H1 (cell line): ENCODE results near the gene APOL1.
"Not testable (repeated sequence)": the region's sequence is repeated elsewhere in the genome, so short reads cannot be mapped to it uniquely, and the experiment has no call there.

Experiments
- CTCF ChIP-seq, 3 experiments: IDR thresholded peaks; 1 replicate in 2 of 3; 2 replicates in 1 of 3; pipeline versions ENCODE4 v1.5.1 to v1.6.1; 2011; ENCODE audit warnings: low read length in 3 of 3, mild to moderate bottlenecking in 3 of 3, inconsistent platforms in 2 of 3, low read depth in 1 of 3, moderate library complexity in 1 of 3; ENCODE audit not compliant: insufficient read depth in 1 of 3; ENCODE audit errors: control extremely low read depth in 1 of 3
- JUN ChIP-seq: IDR thresholded peaks from 2 replicates; pipeline ENCODE4 v1.6.1; 2011; ENCODE audit warnings: low read depth, mild to moderate bottlenecking, improper control_type of control experiment, low read length
- RNF2 ChIP-seq: fragments of 200-900, 300-1000 bp; sonication (generic); IDR thresholded peaks from 2 replicates; pipeline ENCODE4 v1.7.1; 2016; ENCODE audit warnings: borderline replicate concordance, low read depth, mild to moderate bottlenecking, antibody characterized with exemption, low read length; ENCODE audit not compliant: poor library complexity, severe bottlenecking; ENCODE audit errors: missing control alignments

DNA sequence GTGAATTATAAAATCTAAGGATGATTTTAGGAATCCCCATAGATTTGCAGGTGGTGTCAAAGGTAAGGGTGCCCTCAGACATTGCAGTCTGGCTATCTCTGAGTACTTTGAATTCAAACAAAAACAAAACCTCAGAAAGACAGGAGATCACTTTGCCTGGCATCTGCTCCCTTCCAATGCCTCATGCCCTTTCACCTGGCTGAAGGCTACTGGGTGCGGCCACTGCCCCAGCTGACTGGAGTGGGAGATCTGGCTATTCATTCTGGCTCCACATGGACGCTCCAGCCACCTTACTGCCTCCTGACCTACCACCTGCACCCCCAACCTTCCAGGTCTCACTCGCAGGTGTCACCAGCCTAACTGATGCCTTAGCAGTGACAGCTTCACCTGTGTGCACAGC is 23.3 kb upstream of the APOL1 start:
- TF ChIP-seq JUN; RNF2; CTCF (IDR thresholded peaks at IDR 0.05; ENCODE audit: control extremely low read depth in 1 of 3, insufficient read depth in 1 of 3, low read depth in 1 of 3, low read length in 3 of 3): not testable (repeated sequence)
